H1 (cell line): Measurements from ENCODE around the gene EPS8. TPM values are rescaled to one million over a fixed set of nuclear protein-coding genes. Genes with fewer than 3 reads are reported as not detected.

Experiments
- CTCF ChIA-PET: fragments of 300-600 bp; sonication (Branson Sonifier 250); formaldehyde crosslinking; loops from one replicate; lab custom pipeline; 2021; ENCODE audit not compliant: partially characterized antibody; lab: Charles Lee
- POLR2A ChIA-PET: fragments of 300-600 bp; sonication (Branson Sonifier 250); formaldehyde crosslinking; loops from one replicate; lab custom pipeline; 2021; ENCODE audit warnings: inconsistent platforms; ENCODE audit not compliant: partially characterized antibody; lab: Charles Lee
- DNase-seq, 2 experiments: peaks; one replicate each; pipeline versions ENCODE4 v3.0.0 to v3.0.0-alpha.2; 2010 to 2022; ENCODE audit warnings: low spot score in 2 of 2, low read depth in 1 of 2, mixed read lengths in 1 of 2
- FAIRE-seq: peaks from 2 replicates; lab custom pipeline; 2011; peaks lifted over from hg19 to GRCh38; lab: Jason Lieb, UNC
- H2AFZ ChIP-seq: 2 replicates; pipeline ENCODE4 v1.8.1; 2012; ENCODE audit warnings: low read length, inconsistent platforms
- H2AK5ac ChIP-seq: 2 replicates; pipeline ENCODE4 v1.6.1; 2013; ENCODE audit warnings: low read depth, low read length
- H2BK120ac ChIP-seq: replicated peaks from 2 replicates; pipeline ENCODE3; 2013; ENCODE audit warnings: low read depth, low read length, inconsistent platforms
- H2BK12ac ChIP-seq: 2 replicates; pipeline ENCODE4 v1.6.1; 2013; ENCODE audit warnings: low read depth, low read length
- H2BK15ac ChIP-seq: 2 replicates; pipeline ENCODE4 v1.6.1; 2013; ENCODE audit warnings: low read length
- H2BK20ac ChIP-seq: 2 replicates; pipeline ENCODE4 v1.6.1; 2013; ENCODE audit warnings: low read length
- H2BK5ac ChIP-seq: 2 replicates; pipeline ENCODE4 v1.6.1; 2013; ENCODE audit warnings: low read depth, low read length
- H3K14ac ChIP-seq: 2 replicates; pipeline ENCODE4 v1.6.1; 2013; ENCODE audit warnings: inconsistent platforms; ENCODE audit not compliant: insufficient read length
- H3K18ac ChIP-seq: 2 replicates; pipeline ENCODE4 v1.6.1; 2013; ENCODE audit warnings: low read length; ENCODE audit errors: extremely low read depth
- H3K23ac ChIP-seq: 2 replicates; pipeline ENCODE4 v1.6.1; 2013; ENCODE audit warnings: inconsistent platforms; ENCODE audit not compliant: insufficient read length
- H3K23me2 ChIP-seq: 2 replicates; pipeline ENCODE4 v1.6.1; 2013; ENCODE audit warnings: low read depth, low read length
- H3K27ac ChIP-seq: 2 replicates; pipeline ENCODE4 v1.6.1; 2011; ENCODE audit warnings: low read depth, low read length, inconsistent platforms
- H3K27me3 ChIP-seq, 4 experiments: replicated peaks in 1 of 4; 1 replicate in 1 of 4; 2 replicates in 3 of 4; pipeline versions ENCODE4 v1.6.1 to v1.8.1; 2011 to 2013; ENCODE audit warnings: low read length in 3 of 4, mild to moderate bottlenecking in 3 of 4, inconsistent platforms in 2 of 4, mixed read lengths in 2 of 4, moderate library complexity in 1 of 4; ENCODE audit not compliant: control insufficient read depth in 3 of 4, insufficient read depth in 3 of 4; ENCODE audit errors: extremely low read depth in 1 of 4
- H3K36me3 ChIP-seq, 4 experiments: 2 replicates each; pipeline versions ENCODE4 v1.6.1 to v1.8.1; 2011 to 2013; ENCODE audit warnings: mild to moderate bottlenecking in 4 of 4, low read length in 3 of 4, moderate library complexity in 2 of 4, control low read depth in 1 of 4, inconsistent platforms in 1 of 4; ENCODE audit not compliant: insufficient read depth in 4 of 4, control insufficient read depth in 2 of 4
- H3K4ac ChIP-seq: replicated peaks from 2 replicates; pipeline ENCODE3; 2013; ENCODE audit warnings: low read length, low read depth, mixed read lengths, inconsistent platforms; ENCODE audit not compliant: insufficient read length
- H3K4me1 ChIP-seq, 4 experiments: replicated peaks in 1 of 4; 1 replicate in 1 of 4; 2 replicates in 3 of 4; pipeline versions ENCODE4 v1.6.1 to v1.8.1; 2011 to 2013; ENCODE audit warnings: low read length in 3 of 4, inconsistent platforms in 2 of 4, mixed read lengths in 1 of 4; ENCODE audit not compliant: insufficient read depth in 4 of 4, control insufficient read depth in 3 of 4
- H3K4me2 ChIP-seq, 2 experiments: 2 replicates each; pipeline versions ENCODE4 v1.6.1 to v1.8.1; 2011 to 2013; ENCODE audit warnings: low read depth in 2 of 2, low read length in 2 of 2, control low read depth in 1 of 2, inconsistent platforms in 1 of 2, mild to moderate bottlenecking in 1 of 2; ENCODE audit not compliant: insufficient read depth in 1 of 2
- H3K4me3 ChIP-seq, 4 experiments: fragments of 200-600, 300-600 bp in 1 of 4; sonication (generic), shearing (Covaris generic), sonication (Bioruptor Twin) in 1 of 4; 2 replicates each; pipeline versions ENCODE4 v1.5.1 to v1.8.1; 2011 to 2016; ENCODE audit warnings: low read length in 4 of 4, low read depth in 3 of 4, control low read depth in 2 of 4, inconsistent platforms in 2 of 4, mild to moderate bottlenecking in 2 of 4, mixed read lengths in 1 of 4, moderate library complexity in 1 of 4; ENCODE audit not compliant: insufficient read depth in 2 of 4; ENCODE audit errors: extremely low read depth in 1 of 4
- H3K56ac ChIP-seq: replicated peaks from 2 replicates; pipeline ENCODE3; 2013; ENCODE audit warnings: low read depth, mild to moderate bottlenecking, mixed read lengths, low read length, inconsistent platforms; ENCODE audit not compliant: insufficient read length
- H3K79me1 ChIP-seq: 2 replicates; pipeline ENCODE4 v1.6.1; 2013; ENCODE audit warnings: low read depth, low read length, control low read depth
- H3K79me2 ChIP-seq, 2 experiments: 2 replicates each; pipeline versions ENCODE4 v1.6.1 to v1.8.1; 2012 to 2013; ENCODE audit warnings: low read length in 2 of 2, mild to moderate bottlenecking in 2 of 2, inconsistent platforms in 1 of 2; ENCODE audit not compliant: insufficient read depth in 2 of 2, control insufficient read depth in 1 of 2
- H3K9ac ChIP-seq, 4 experiments: replicated peaks in 1 of 4; 1 replicate in 1 of 4; 2 replicates in 3 of 4; pipeline versions ENCODE4 v1.6.1 to v1.8.1; 2011 to 2013; ENCODE audit warnings: low read depth in 3 of 4, low read length in 3 of 4, control low read depth in 2 of 4, mild to moderate bottlenecking in 2 of 4, moderate library complexity in 2 of 4, inconsistent platforms in 1 of 4; ENCODE audit errors: extremely low read depth in 1 of 4
- H3K9me3 ChIP-seq, 2 experiments: 2 replicates each; pipeline versions ENCODE4 v1.6.1 to v1.8.1; 2012 to 2013; ENCODE audit warnings: mild to moderate bottlenecking in 2 of 2, moderate library complexity in 2 of 2, control low read depth in 1 of 2, inconsistent platforms in 1 of 2, low read depth in 1 of 2, low read length in 1 of 2, mixed read lengths in 1 of 2; ENCODE audit not compliant: insufficient read depth in 2 of 2
- H4K20me1 ChIP-seq, 2 experiments: replicated peaks in 1 of 2; 2 replicates each; pipeline versions ENCODE3 to v1.8.1; 2011 to 2013; ENCODE audit warnings: inconsistent platforms in 2 of 2, low read length in 2 of 2, mild to moderate bottlenecking in 1 of 2; ENCODE audit not compliant: insufficient read depth in 2 of 2, control insufficient read depth in 1 of 2
- H4K5ac ChIP-seq: 2 replicates; pipeline ENCODE4 v1.6.1; 2013; ENCODE audit warnings: low read length, low read depth, mixed read lengths, inconsistent platforms; ENCODE audit not compliant: insufficient read length
- H4K8ac ChIP-seq: 2 replicates; pipeline ENCODE4 v1.8.0; 2013; ENCODE audit warnings: mild to moderate bottlenecking, moderate library complexity, low read length, inconsistent platforms; ENCODE audit not compliant: insufficient read depth; ENCODE audit errors: extremely low read depth
- H4K91ac ChIP-seq: replicated peaks from 2 replicates; pipeline ENCODE3; 2013; ENCODE audit warnings: low read length, mixed read lengths, inconsistent platforms; ENCODE audit not compliant: insufficient read length
- E2F6 ChIP-seq: IDR thresholded peaks from 2 replicates; pipeline ENCODE4 v1.6.1; 2012; ENCODE audit warnings: inconsistent platforms
- EZH2 ChIP-seq: fragments of 200-600 bp; sonication (generic); IDR thresholded peaks from 2 replicates; pipeline ENCODE4 v1.7.1; 2012; ENCODE audit warnings: low read depth, mild to moderate bottlenecking, moderate library complexity, low read length, inconsistent platforms; ENCODE audit not compliant: severe bottlenecking
- WGBS, 2 experiments: shearing (Covaris generic) in 1 of 2; methylation state at CpG; one replicate each; pipeline versions ENCODE4 v1.1.6 to v1.1.7; 2013 to 2015; ENCODE audit warnings: low lambda C conversion rate in 2 of 2, mixed read lengths in 2 of 2, inconsistent platforms in 1 of 2, low coverage in 1 of 2, missing lambda C conversion rate in 1 of 2; ENCODE audit not compliant: insufficient replicate concordance in 2 of 2, insufficient coverage in 1 of 2, insufficient read length in 1 of 2; ENCODE audit errors: extremely low coverage in 1 of 2, missing lambda C conversion rate in 1 of 2; 5-methylcytosine and 5-hydroxymethylcytosine counted together
- polyA plus RNA-seq, 7 experiments: library from polyadenylated mRNA; depleted of rRNA in 3 of 7; stranded (reverse) in 5 of 7; unstranded in 2 of 7; fragments of >200 nt in 5 of 7; fragments of 200-250 nt in 2 of 7; gene quantifications; 1 replicate in 5 of 7; 2 replicates in 1 of 7; 4 replicates in 1 of 7; pipeline versions ENCODE4 v1.2.1 to v1.2.3, GENCODE V29; 2011 to 2013; ENCODE audit warnings: missing spikeins in 2 of 7, mixed read lengths in 2 of 7
- total RNA-seq: library from RNA; stranded (reverse); fragmentation: NEBNext Ultra II Directional; extraction: Animal tissue kit (Norgen Biotek cat#: 25700); gene quantifications from 2 replicates; pipeline ENCODE4 v1.2.1, GENCODE V29; 2021

The EPS8 gene
- total and polyA plus RNA-seq, 2 of the 8 experiments (the other 6 are each of a cell fraction or from before 2014, with no cell fraction given): 3.0 to 4.6 TPM

DNA sequence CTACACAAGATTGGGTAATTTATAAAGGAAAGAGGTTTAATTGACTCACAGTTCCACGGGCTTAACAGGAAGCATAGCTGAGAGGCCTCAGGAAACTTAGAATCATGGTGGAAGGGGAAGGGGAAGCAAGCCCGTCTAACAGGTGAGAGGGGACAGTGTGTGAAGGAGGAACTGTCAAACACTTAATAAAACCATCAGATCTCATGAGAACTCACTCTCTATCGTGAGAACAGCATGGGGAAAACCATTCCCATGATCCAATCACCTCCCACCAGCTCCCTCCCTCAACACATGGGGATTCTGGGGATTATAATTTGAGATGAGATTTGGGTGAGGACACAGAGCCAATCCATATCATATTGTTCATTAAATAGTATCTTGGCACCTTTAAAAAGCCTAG is 56.1 kb downstream of the EPS8 start:
- ChIA-PET CTCF (interaction anchor here (1.2 kb wide), 1 partner anchor 39 kb away, joined by 3 read pairs; no protein-coding TSS in a partner anchor), POLR2A (no interaction called here)

More for the DNA sequence above, 56.1 kb downstream of the EPS8 start:
- H3K36me3 ChIP-seq: no peaks in the 10 kb centered on the region
- H3K56ac ChIP-seq: no peak overlapping the region
- no peak overlapping the region for H3K14ac ChIP-seq
- no peak overlapping the region for H3K4ac ChIP-seq
- no peak overlapping the region for H2AK5ac ChIP-seq
- no peaks in the 10 kb centered on the region for H3K9me3 ChIP-seq
- FAIRE-seq (no peak), DNase-seq (no peak)
- no peaks in the 10 kb centered on the region for H3K27me3 ChIP-seq
- no peak overlapping the region for H3K27ac ChIP-seq
- H3K4me3 ChIP-seq: no peak overlapping the region
- no peak overlapping the region for H3K18ac ChIP-seq
- no peak overlapping the region for H4K91ac ChIP-seq
- no peaks in the 10 kb centered on the region for H3K23me2 ChIP-seq
- no peak overlapping the region for H3K4me2 ChIP-seq
- H2BK120ac ChIP-seq: no peak overlapping the region
- H4K8ac ChIP-seq: no peak overlapping the region
- no peak overlapping the region for H2AFZ ChIP-seq
- 90% methylated on average over 3 of the region's 3 CpGs; no CpG with 5 or more reads in 1 of the 2 experiments for WGBS, 2 experiments
- TF ChIP-seq E2F6: no peak
- TF ChIP-seq EZH2: no peak
- H3K79me2 ChIP-seq: no peaks in the 10 kb centered on the region
- no peaks in the 10 kb centered on the region for H3K4me1 ChIP-seq
- no peak overlapping the region for H2BK20ac ChIP-seq
- no peak overlapping the region for H2BK12ac ChIP-seq
- H2BK5ac ChIP-seq: no peak overlapping the region
- H4K20me1 ChIP-seq: no peaks in the 10 kb centered on the region
- H2BK15ac ChIP-seq: no peak overlapping the region
- no peaks in the 10 kb centered on the region for H3K79me1 ChIP-seq
- no peak overlapping the region for H3K9ac ChIP-seq
- H4K5ac ChIP-seq: no peak overlapping the region
- H3K23ac ChIP-seq: no peak overlapping the region
